Cardiac muscle cell (in vitro differentiated cells and primary cell): Measurements from ENCODE around the gene TCFL5. TPM values are rescaled to one million over a fixed set of nuclear protein-coding genes. Genes with fewer than 3 reads are reported as not detected.

Source experiments
- DNase-seq, 2 donors: peaks; one replicate each; pipeline versions ENCODE4 v3.0.0 to v3.0.0-alpha.2; 2010 to 2017; ENCODE audit warnings: low read depth in 1 of 2, low spot score in 1 of 2
- H3K27ac ChIP-seq: fragments of 200-600 bp; sonication (generic); 2 replicates; pipeline ENCODE4 v1.5.1; 2016
- H3K27me3 ChIP-seq: fragments of 200-600 bp; sonication (generic); 2 replicates; pipeline ENCODE4 v1.6.0; 2016; ENCODE audit warnings: control low read depth
- H3K36me3 ChIP-seq: fragments of 200-600 bp; sonication (generic); 2 replicates; pipeline ENCODE4 v1.5.1; 2016; ENCODE audit warnings: control low read depth
- H3K4me1 ChIP-seq: fragments of 200-600 bp; sonication (generic); 2 replicates; pipeline ENCODE4 v1.8.1; 2017; ENCODE audit warnings: low read depth, mild to moderate bottlenecking, mixed run types
- H3K4me3 ChIP-seq: fragments of 200-600 bp; sonication (generic); 2 replicates; pipeline ENCODE4 v1.5.1; 2016; ENCODE audit warnings: mild to moderate bottlenecking
- H3K9me3 ChIP-seq: fragments of 200-600 bp; sonication (generic); 2 replicates; pipeline ENCODE4 v1.5.1; 2017; ENCODE audit warnings: low read depth, mild to moderate bottlenecking, control low read depth
- polyA plus RNA-seq: library from polyadenylated mRNA; unstranded; fragments of >200 nt; fragmentation: Nextera tagmentation; extraction: Ambion mirVana; gene quantifications from 2 replicates; pipeline ENCODE4 v1.2.1, GENCODE V29; 2016
- total RNA-seq: library from RNA; depleted of rRNA; stranded (reverse); fragments of >200 nt; gene quantifications from 2 replicates; pipeline ENCODE4 v1.2.3, GENCODE V29; 2016
- TF ChIP-seq, protein P1 (sequence below): IDR thresholded peaks from 2 replicates; pipeline ENCODE4 v1.5.1; 2012; ENCODE audit warnings: low read depth, mild to moderate bottlenecking, low read length

The TCFL5 gene
- total and polyA plus RNA-seq, 2 experiments from 2014 or later = 6.6 to 8.1 TPM

DNA sequence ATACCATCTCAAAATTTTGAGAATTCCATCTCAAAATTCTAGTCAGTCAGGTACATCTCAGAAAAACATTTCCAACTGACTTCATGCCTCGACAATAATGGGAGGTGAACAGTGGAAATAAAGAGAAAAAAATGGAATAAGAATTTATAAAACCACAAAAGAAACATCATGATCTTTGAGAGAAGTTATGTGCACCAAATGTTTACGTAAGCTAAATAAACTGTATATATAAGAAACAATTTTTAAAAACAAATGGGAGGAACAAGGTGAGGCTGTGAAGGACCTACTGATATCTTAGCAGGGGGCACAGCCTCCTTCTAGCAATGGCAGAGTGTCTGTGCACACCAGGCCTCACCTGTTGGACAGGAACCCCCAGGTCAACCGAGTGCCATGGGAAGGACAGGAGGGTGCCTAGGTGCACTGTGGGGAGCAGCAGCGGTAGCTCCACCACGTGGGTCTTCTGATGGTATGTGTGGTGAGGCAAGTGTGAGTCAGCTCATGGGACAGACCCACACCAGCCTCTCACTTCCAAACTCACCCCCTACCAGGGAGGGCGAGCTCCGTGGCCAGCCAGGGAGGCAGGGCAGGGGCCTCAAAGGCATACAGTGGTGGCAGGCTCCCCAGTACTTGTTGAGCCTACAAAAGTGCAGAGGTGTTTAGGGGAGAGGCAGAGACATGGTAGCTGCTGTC is 41.4 kb upstream of the TCFL5 start:
- Histone ChIP-seq H3K27ac (no peak overlapping the region), H3K27me3 (no peaks in the 10 kb centered on the region), H3K4me3 (no peak overlapping the region), H3K4me1 (no peaks in the 10 kb centered on the region), H3K36me3 (peaks cover 62% of the 10 kb centered on the region), H3K9me3 (no peaks in the 10 kb centered on the region)
- DNase-seq = no peak
- TF ChIP-seq, protein P1, sequence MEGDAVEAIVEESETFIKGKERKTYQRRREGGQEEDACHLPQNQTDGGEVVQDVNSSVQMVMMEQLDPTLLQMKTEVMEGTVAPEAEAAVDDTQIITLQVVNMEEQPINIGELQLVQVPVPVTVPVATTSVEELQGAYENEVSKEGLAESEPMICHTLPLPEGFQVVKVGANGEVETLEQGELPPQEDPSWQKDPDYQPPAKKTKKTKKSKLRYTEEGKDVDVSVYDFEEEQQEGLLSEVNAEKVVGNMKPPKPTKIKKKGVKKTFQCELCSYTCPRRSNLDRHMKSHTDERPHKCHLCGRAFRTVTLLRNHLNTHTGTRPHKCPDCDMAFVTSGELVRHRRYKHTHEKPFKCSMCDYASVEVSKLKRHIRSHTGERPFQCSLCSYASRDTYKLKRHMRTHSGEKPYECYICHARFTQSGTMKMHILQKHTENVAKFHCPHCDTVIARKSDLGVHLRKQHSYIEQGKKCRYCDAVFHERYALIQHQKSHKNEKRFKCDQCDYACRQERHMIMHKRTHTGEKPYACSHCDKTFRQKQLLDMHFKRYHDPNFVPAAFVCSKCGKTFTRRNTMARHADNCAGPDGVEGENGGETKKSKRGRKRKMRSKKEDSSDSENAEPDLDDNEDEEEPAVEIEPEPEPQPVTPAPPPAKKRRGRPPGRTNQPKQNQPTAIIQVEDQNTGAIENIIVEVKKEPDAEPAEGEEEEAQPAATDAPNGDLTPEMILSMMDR = no peak

- Histone ChIP-seq H3K36me3 (peaks cover 51% of the 10 kb centered on the region), H3K4me3 (no peak overlapping the region), H3K4me1 (no peaks in the 10 kb centered on the region), H3K27ac (no peak overlapping the region), H3K9me3 (no peaks in the 10 kb centered on the region), H3K27me3 (no peaks in the 10 kb centered on the region)
- DNase-seq = no peak
- TF ChIP-seq, protein P1 = no peak
Measured at GRCh38 chr20:62901891-62902290, 40.3 kb upstream of the TCFL5 start.

- Histone ChIP-seq H3K4me1 (no peaks in the 10 kb centered on the region), H3K36me3 (peaks cover 46% of the 10 kb centered on the region), H3K27ac (peak overlapping the region; percentile 77), H3K27me3 (no peaks in the 10 kb centered on the region), H3K9me3 (no peaks in the 10 kb centered on the region), H3K4me3 (no peak overlapping the region)
- DNase-seq = no peak
- TF ChIP-seq, protein P1 = no peak
Measured at GRCh38 chr20:62900692-62901584, 39.3 kb upstream of the TCFL5 start.

DNA sequence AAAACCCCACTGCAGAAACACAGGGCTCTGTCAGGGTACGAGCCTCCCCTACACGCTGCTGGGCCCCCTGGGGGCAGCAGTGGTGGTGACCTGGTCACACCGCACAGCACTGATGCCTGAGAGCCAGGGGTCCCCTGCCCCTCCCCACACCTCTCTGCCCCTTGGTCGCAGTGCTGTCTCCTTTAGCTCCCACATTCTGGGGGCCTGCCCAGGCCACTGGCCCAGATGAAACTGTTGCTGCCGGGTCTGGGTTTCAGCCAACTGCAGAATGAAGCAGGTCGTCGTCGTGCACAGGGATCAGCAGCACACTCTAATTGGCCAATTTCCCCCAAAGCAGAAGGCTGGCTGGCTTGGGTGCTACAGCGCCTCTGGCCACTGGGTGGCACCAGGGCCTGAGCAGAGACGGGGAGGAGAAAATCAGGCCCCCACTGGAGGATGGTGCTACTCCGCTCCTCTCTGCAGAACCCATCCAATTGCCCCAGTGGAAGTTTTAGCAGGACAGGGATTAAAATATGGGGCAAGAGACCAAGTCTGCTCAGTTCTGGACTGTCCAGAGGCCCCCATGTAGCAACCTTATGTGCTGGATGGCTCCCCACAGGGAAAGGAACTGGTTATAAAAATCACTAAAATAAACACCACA is 38.5 kb upstream of the TCFL5 start:
- Histone ChIP-seq H3K36me3 (peaks cover 40% of the 10 kb centered on the region), H3K4me1 (no peaks in the 10 kb centered on the region), H3K27ac (peak overlapping the region; percentile 77), H3K27me3 (no peaks in the 10 kb centered on the region), H3K9me3 (no peaks in the 10 kb centered on the region), H3K4me3 (no peak overlapping the region)
- TF ChIP-seq, protein P1 = peak; percentile 65
- peak; percentile 83 to 85 for DNase-seq

- Histone ChIP-seq H3K4me3 (no peak overlapping the region), H3K27me3 (no peaks in the 10 kb centered on the region), H3K4me1 (no peaks in the 10 kb centered on the region), H3K27ac (peak overlapping the region; percentile 37), H3K36me3 (peaks cover 37% of the 10 kb centered on the region), H3K9me3 (no peaks in the 10 kb centered on the region)
- peak; percentile 26 to 39 for DNase-seq
- TF ChIP-seq, protein P1 = no peak
Measured at GRCh38 chr20:62899633-62900051, 38.0 kb upstream of the TCFL5 start.
